ENCODE results near the gene MIA2. TPM values are rescaled to one million over a fixed set of nuclear protein-coding genes. Genes with fewer than 3 reads are reported as not detected.
"Not testable (repeated sequence)": the region's sequence is repeated elsewhere in the genome, so short reads cannot be mapped to it uniquely, and the experiment has no call there.

MIA2 gene
- total RNA-seq, 1 donor from 2014 or later: 34.2 TPM

GRCh38 chr14:39203659-39204606 is 29.8 kb upstream of the MIA2 start:
- TF ChIP-seq CTCF (IDR thresholded peaks at IDR 0.05): no peak
- H3K4me3 ChIP-seq: no peak overlapping the region
- no peaks in the 10 kb centered on the region for H3K9me3 ChIP-seq
- intact Hi-C loops (cut with DNase I): no loop called here
- no peak overlapping the region for H3K27ac ChIP-seq
- H3K36me3 ChIP-seq: no peaks in the 10 kb centered on the region
- no peak for ATAC-seq
- H3K27me3 ChIP-seq (ENCODE audit: low read depth): no peaks in the 10 kb centered on the region
- no peaks in the 10 kb centered on the region for H3K4me1 ChIP-seq
- no peak for DNase-seq

GRCh38 chr14:39207430-39207829 is 26.3 kb upstream of the MIA2 start:
- H3K4me3 ChIP-seq; H3K27me3 ChIP-seq (ENCODE audit: low read depth); H3K36me3 ChIP-seq; H3K4me1 ChIP-seq; DNase-seq; H3K9me3 ChIP-seq; ATAC-seq; H3K27ac ChIP-seq; intact Hi-C loops (cut with DNase I): not testable (repeated sequence)

- DNase-seq (no peak), ATAC-seq (no peak)
- Histone ChIP-seq H3K27me3 (ENCODE audit: low read depth) (no peaks in the 10 kb centered on the region), H3K27ac (no peak overlapping the region), H3K4me3 (no peak overlapping the region), H3K36me3 (no peaks in the 10 kb centered on the region), H3K4me1 (no peaks in the 10 kb centered on the region), H3K9me3 (no peaks in the 10 kb centered on the region)
- intact Hi-C loops (cut with DNase I): no loop called here
- TF ChIP-seq CTCF (IDR thresholded peaks at IDR 0.05): no peak
Measured at GRCh38 chr14:39211109-39211741, 22.5 kb upstream of the MIA2 start.

GRCh38 chr14:39212034-39212433 is 21.7 kb upstream of the MIA2 start:
- H3K27ac ChIP-seq: no peak overlapping the region
- H3K4me3 ChIP-seq: no peak overlapping the region
- intact Hi-C loops (cut with DNase I): no loop called here
- no peaks in the 10 kb centered on the region for H3K9me3 ChIP-seq
- no peaks in the 10 kb centered on the region for H3K27me3 ChIP-seq (ENCODE audit: low read depth)
- DNase-seq (no peak), ATAC-seq (no peak)
- no peak for TF ChIP-seq CTCF (IDR thresholded peaks at IDR 0.05)
- no peaks in the 10 kb centered on the region for H3K4me1 ChIP-seq
- H3K36me3 ChIP-seq: no peaks in the 10 kb centered on the region

GRCh38 chr14:39212693-39213092 is 21.0 kb upstream of the MIA2 start:
- Histone ChIP-seq H3K4me3 (no peak overlapping the region), H3K4me1 (no peaks in the 10 kb centered on the region), H3K9me3 (no peaks in the 10 kb centered on the region), H3K36me3 (no peaks in the 10 kb centered on the region), H3K27me3 (ENCODE audit: low read depth) (no peaks in the 10 kb centered on the region), H3K27ac (no peak overlapping the region)
- intact Hi-C loops (cut with DNase I): no loop called here
- TF ChIP-seq CTCF (IDR thresholded peaks at IDR 0.05): no peak
- DNase-seq (no peak), ATAC-seq (no peak)

Measured in lower lobe of right lung (tissue), 2 donors.